ENCODE results near the gene LEMD3.
A peak's percentile ranks its signal among the peaks of the same experiment; 100 is the strongest.

LEMD3 gene

GRCh38 chr12:65157091-65157490 is 12.3 kb upstream of the LEMD3 start:
- H3K4me1 ChIP-seq (ENCODE audit: control insufficient read depth, low read length), result peaks cover 16% of the 10 kb centered on the region
- no peak for TF ChIP-seq EZH2phosphoT487 (IDR thresholded peaks at IDR 0.05; ENCODE audit: borderline replicate concordance, low read length)
- H3K4me3 ChIP-seq (ENCODE audit: low read length), result peak overlapping the region; percentile 25; the same call in 1 of the 2 replicates
- H3K79me2 ChIP-seq (ENCODE audit: control insufficient read depth, low read length), result no peaks in the 10 kb centered on the region
- H3K9me3 ChIP-seq (ENCODE audit: control insufficient read depth, insufficient read depth, low read length), result no peaks in the 10 kb centered on the region
- H3K27ac ChIP-seq (ENCODE audit: low read depth, low read length), result no peak overlapping the region
- H3K36me3 ChIP-seq (ENCODE audit: control insufficient read depth, low read length), result no peaks in the 10 kb centered on the region
- H4K20me1 ChIP-seq (ENCODE audit: control insufficient read depth, insufficient read depth, low read depth, low read length), result no peaks in the 10 kb centered on the region
- no peaks in the 10 kb centered on the region for H3K9me2 ChIP-seq (replicated peaks; ENCODE audit: control insufficient read depth, low read length)
- H3K4me2 ChIP-seq (ENCODE audit: low read length), result peak overlapping the region; percentile 40; the same call in 1 of the 2 replicates
- no peaks in the 10 kb centered on the region for H3F3A ChIP-seq (ENCODE audit: control insufficient read depth, insufficient read depth)
- H3K27me3 ChIP-seq (ENCODE audit: control insufficient read depth, low read length), result peaks cover 8% of the 10 kb centered on the region; the same call in 1 of the 2 replicates

GRCh38 chr12:65162609-65163008 is 6.8 kb upstream of the LEMD3 start:
- Histone ChIP-seq H3K9me2 (replicated peaks; ENCODE audit: control insufficient read depth, low read length) (no peaks in the 10 kb centered on the region), H3K4me3 (ENCODE audit: low read length) (no peak overlapping the region), H3K4me2 (ENCODE audit: low read length) (no peak overlapping the region), H3K4me1 (ENCODE audit: control insufficient read depth, low read length) (no peaks in the 10 kb centered on the region), H4K20me1 (ENCODE audit: control insufficient read depth, insufficient read depth, low read depth, low read length) (no peaks in the 10 kb centered on the region), H3K79me2 (ENCODE audit: control insufficient read depth, low read length) (no peaks in the 10 kb centered on the region), H3K27me3 (ENCODE audit: control insufficient read depth, low read length) (peaks cover 8% of the 10 kb centered on the region; the same call in 1 of the 2 replicates), H3F3A (ENCODE audit: control insufficient read depth, insufficient read depth) (no peaks in the 10 kb centered on the region), H3K27ac (ENCODE audit: low read depth, low read length) (no peak overlapping the region), H3K36me3 (ENCODE audit: control insufficient read depth, low read length) (no peaks in the 10 kb centered on the region), H3K9me3 (ENCODE audit: control insufficient read depth, insufficient read depth, low read length) (no peaks in the 10 kb centered on the region)
- TF ChIP-seq EZH2phosphoT487 (IDR thresholded peaks at IDR 0.05; ENCODE audit: borderline replicate concordance, low read length) (no peak), CTCF (IDR thresholded peaks at IDR 0.05; ENCODE audit: low read depth, low read length, poor library complexity, severe bottlenecking) (no peak)

GRCh38 chr12:65164244-65164643 is 5.1 kb upstream of the LEMD3 start:
- no peak for TF ChIP-seq CTCF (IDR thresholded peaks at IDR 0.05; ENCODE audit: low read depth, low read length, poor library complexity, severe bottlenecking)
- no peak for TF ChIP-seq EZH2phosphoT487 (IDR thresholded peaks at IDR 0.05; ENCODE audit: borderline replicate concordance, low read length)
- Histone ChIP-seq H3K36me3 (ENCODE audit: control insufficient read depth, low read length) (no peaks in the 10 kb centered on the region), H3F3A (ENCODE audit: control insufficient read depth, insufficient read depth) (no peaks in the 10 kb centered on the region), H4K20me1 (ENCODE audit: control insufficient read depth, insufficient read depth, low read depth, low read length) (no peaks in the 10 kb centered on the region), H3K79me2 (ENCODE audit: control insufficient read depth, low read length) (peaks cover 6% of the 10 kb centered on the region), H3K4me2 (ENCODE audit: low read length) (no peak overlapping the region), H3K9me2 (replicated peaks; ENCODE audit: control insufficient read depth, low read length) (no peaks in the 10 kb centered on the region), H3K27ac (ENCODE audit: low read depth, low read length) (no peak overlapping the region), H3K9me3 (ENCODE audit: control insufficient read depth, insufficient read depth, low read length) (no peaks in the 10 kb centered on the region), H3K27me3 (ENCODE audit: control insufficient read depth, low read length) (peaks cover 8% of the 10 kb centered on the region; the same call in 1 of the 2 replicates), H3K4me3 (ENCODE audit: low read length) (no peak overlapping the region), H3K4me1 (ENCODE audit: control insufficient read depth, low read length) (peaks cover 10% of the 10 kb centered on the region)

- no peak overlapping the region for H3K4me3 ChIP-seq (ENCODE audit: low read length)
- peaks cover 10% of the 10 kb centered on the region for H3K4me1 ChIP-seq (ENCODE audit: control insufficient read depth, low read length)
- H3K9me3 ChIP-seq (ENCODE audit: control insufficient read depth, insufficient read depth, low read length), result no peaks in the 10 kb centered on the region
- H3K9me2 ChIP-seq (replicated peaks; ENCODE audit: control insufficient read depth, low read length), result no peaks in the 10 kb centered on the region
- H4K20me1 ChIP-seq (ENCODE audit: control insufficient read depth, insufficient read depth, low read depth, low read length), result no peaks in the 10 kb centered on the region
- H3K4me2 ChIP-seq (ENCODE audit: low read length), result no peak overlapping the region
- H3K27me3 ChIP-seq (ENCODE audit: control insufficient read depth, low read length), result peaks cover 5% of the 10 kb centered on the region; the same call in 1 of the 2 replicates
- peaks cover 3% of the 10 kb centered on the region; the same call in 1 of the 2 replicates for H3K36me3 ChIP-seq (ENCODE audit: control insufficient read depth, low read length)
- H3K79me2 ChIP-seq (ENCODE audit: control insufficient read depth, low read length), result peaks cover 11% of the 10 kb centered on the region
- H3F3A ChIP-seq (ENCODE audit: control insufficient read depth, insufficient read depth), result no peaks in the 10 kb centered on the region
- TF ChIP-seq EZH2phosphoT487 (IDR thresholded peaks at IDR 0.05; ENCODE audit: borderline replicate concordance, low read length), result no peak
- TF ChIP-seq CTCF (IDR thresholded peaks at IDR 0.05; ENCODE audit: low read depth, low read length, poor library complexity, severe bottlenecking), result no peak
- H3K27ac ChIP-seq (ENCODE audit: low read depth, low read length), result no peak overlapping the region
Observed at GRCh38 chr12:65164774-65165173, 4.6 kb upstream of the LEMD3 start.

Measured in DOHH2 (cell line).